PFSK-1 (cell line): ENCODE results near the gene ANKS3.

ENCODE experiments used
- FOXP2 ChIP-seq: optimal IDR thresholded peaks from 2 replicates; pipeline ENCODE3; 2011; ENCODE audit warnings: borderline replicate concordance, control low read depth, inconsistent platforms; ENCODE audit not compliant: insufficient read depth; ENCODE audit errors: extremely low read length, extremely low read depth
- POLR2AphosphoS5 ChIP-seq: IDR thresholded peaks from 2 replicates; pipeline ENCODE4 v1.6.1; 2012; ENCODE audit warnings: low read depth, mild to moderate bottlenecking, control low read depth, low read length, moderate library complexity
- REST ChIP-seq, 2 experiments: IDR thresholded peaks; 2 replicates each; pipeline versions ENCODE4 v1.6.1 to v1.8.0; 2011 to 2012; ENCODE audit warnings: low read depth in 2 of 2, low read length in 2 of 2, control low read depth in 1 of 2, inconsistent platforms in 1 of 2, mild to moderate bottlenecking in 1 of 2, moderate library complexity in 1 of 2; ENCODE audit not compliant: insufficient read depth in 1 of 2
- SIN3A ChIP-seq: IDR thresholded peaks from 2 replicates; pipeline ENCODE4 v1.6.1; 2012; ENCODE audit warnings: mild to moderate bottlenecking, low read length, moderate library complexity, borderline replicate concordance; ENCODE audit not compliant: insufficient read depth
- TAF1 ChIP-seq: IDR thresholded peaks from 2 replicates; pipeline ENCODE4 v1.6.1; 2012; ENCODE audit warnings: low read length, control low read depth, borderline replicate concordance; ENCODE audit not compliant: insufficient read depth

ANKS3 gene

GRCh38 chr16:4736546-4736945 lies 2.5 kb upstream of the ANKS3 start:
- no peak for TF ChIP-seq TAF1

- TF ChIP-seq FOXP2 (no peak), POLR2AphosphoS5 (peak; percentile 49; the same call in 1 of the 2 replicates), REST (IDR thresholded peaks at IDR 0.05; ENCODE audit: insufficient read depth in 1 of 2, low read depth in 2 of 2, low read length in 2 of 2) (no peak), TAF1 (no peak), SIN3A (peak; percentile 94; the same call in 1 of the 2 replicates)
Measured at GRCh38 chr16:4734730-4735535, 862 bp upstream of the ANKS3 start.

GRCh38 chr16:4733747-4734062 lies 366 bp downstream of the ANKS3 start:
- TF ChIP-seq TAF1 = no peak
- TF ChIP-seq FOXP2 = no peak
- TF ChIP-seq SIN3A = no peak
- TF ChIP-seq POLR2AphosphoS5 = no peak
- no peak for TF ChIP-seq REST (IDR thresholded peaks at IDR 0.05; ENCODE audit: insufficient read depth in 1 of 2, low read depth in 2 of 2, low read length in 2 of 2)

GRCh38 chr16:4733211-4733742 lies 794 bp downstream of the ANKS3 start:
- no peak for TF ChIP-seq FOXP2

- TF ChIP-seq REST (IDR thresholded peaks at IDR 0.05; ENCODE audit: insufficient read depth in 1 of 2, low read depth in 2 of 2, low read length in 2 of 2) (no peak), FOXP2 (no peak)
Measured at GRCh38 chr16:4729876-4730275, 4.2 kb downstream of the ANKS3 start.

- TF ChIP-seq POLR2AphosphoS5 = no peak
- no peak for TF ChIP-seq REST (IDR thresholded peaks at IDR 0.05; ENCODE audit: insufficient read depth in 1 of 2, low read depth in 2 of 2, low read length in 2 of 2)
- no peak for TF ChIP-seq TAF1
- no peak for TF ChIP-seq SIN3A
- TF ChIP-seq FOXP2 = no peak
Measured at GRCh38 chr16:4728676-4729075, 5.4 kb downstream of the ANKS3 start.
